Measurements from ENCODE around the gene FNDC3B. TPM values are rescaled to one million over a fixed set of nuclear protein-coding genes. Genes with fewer than 3 reads are reported as not detected.

Gene FNDC3B
- polyA plus RNA-seq, 2 of the 4 experiments (the other 2 are of a cell fraction): 29.5 to 33.6 TPM

- no peak for TF ChIP-seq REST (IDR thresholded peaks at IDR 0.05)
- TF ChIP-seq HOXB5 (CRISPR knock-in tag; IDR thresholded peaks at IDR 0.05): no peak
- TF ChIP-seq CHD2 (IDR thresholded peaks at IDR 0.05; ENCODE audit: low read length, partially characterized antibody): no peak
- TF ChIP-seq POLR2A (IDR thresholded peaks at IDR 0.05; ENCODE audit: low read length): no peak
- TF ChIP-seq RFX5 (IDR thresholded peaks at IDR 0.05): no peak
- no peak for TF ChIP-seq EP300 (IDR thresholded peaks at IDR 0.05)
- TF ChIP-seq PBX3 (IDR thresholded peaks at IDR 0.05): no peak
- no peak for TF ChIP-seq MYC (IDR thresholded peaks at IDR 0.05; ENCODE audit: borderline replicate concordance, low read length)
- no peak for TF ChIP-seq ZFP36 (IDR thresholded peaks at IDR 0.05; ENCODE audit: borderline replicate concordance, partially characterized antibody)
- TF ChIP-seq CBX2 (IDR thresholded peaks at IDR 0.05; ENCODE audit: borderline replicate concordance, low read depth): no peak
Measured at GRCh38 chr3:172277151-172277652, 237.8 kb downstream of the FNDC3B start (continued).

- ChIA-PET POLR2A (no interaction called here), CTCF (interaction anchor here (0.6 kb wide), 1 partner anchor 40 kb away, joined by 3 read pairs; no protein-coding TSS in a partner anchor)
- H3K4me1 ChIP-seq: peaks cover 51% of the 10 kb centered on the region
- 0 out of 3 replicates have a peak overlapping the region, but pooled peaks have one; percentile 3 for H3K4me2 ChIP-seq
- TF ChIP-seq RNF2 (IDR thresholded peaks at IDR 0.05; ENCODE audit: borderline replicate concordance, low read depth) (no peak), CEBPB (IDR thresholded peaks at IDR 0.05) (no peak), NR3C1 (IDR thresholded peaks at IDR 0.05) (no peak), REST (IDR thresholded peaks at IDR 0.05) (no peak), EP300 (IDR thresholded peaks at IDR 0.05) (no peak), RCOR1 (IDR thresholded peaks at IDR 0.05; ENCODE audit: low read depth, low read length) (no peak), HOXB5 (CRISPR knock-in tag; IDR thresholded peaks at IDR 0.05) (no peak), ZSCAN20 (CRISPR knock-in tag; IDR thresholded peaks at IDR 0.05) (no peak), PHF8 (IDR thresholded peaks at IDR 0.05; ENCODE audit: borderline replicate concordance, low read depth) (no peak), CBX2 (IDR thresholded peaks at IDR 0.05; ENCODE audit: borderline replicate concordance, low read depth) (no peak), EHMT2 (IDR thresholded peaks at IDR 0.05; ENCODE audit: low read depth) (no peak), CTCF (IDR thresholded peaks at IDR 0.05) (no peak)
- 61% methylated on average over 5 of the region's 5 CpGs for WGBS (ENCODE audit: missing lambda C conversion rate)
- H3K9me3 ChIP-seq: no peaks in the 10 kb centered on the region
- DNase-seq (ENCODE audit: low read depth in 1 of 2, low spot score in 1 of 2): no peak
- peak in 1 of 2 experiments; percentile 15; a peak in 1 of 6 replicates for ATAC-seq
- no peak overlapping the region for H3K4me3 ChIP-seq
- FAIRE-seq: no peak
- peak overlapping the region in 1 of 2 experiments; percentile 61; a peak in 3 of 6 replicates for H3K27ac ChIP-seq
Measured at GRCh38 chr3:172279191-172279640, 239.8 kb downstream of the FNDC3B start.

All from A549 (cell line).